Muscle of back (tissue), 11 donors: ENCODE measurements around the gene FFAR4. TPM values are rescaled to one million over a fixed set of nuclear protein-coding genes. Genes with fewer than 3 reads are reported as not detected.
A peak's percentile ranks its signal among the peaks of the same experiment; 100 is the strongest.

Source experiments
- DNase-seq, 3 donors: peaks; one replicate each; pipeline versions ENCODE4 v3.0.0 to v3.0.0-alpha.2; 2013
- polyA plus RNA-seq, 10 donors: library from polyadenylated mRNA; unstranded; fragments of 120-200 nt; gene quantifications; one replicate each; pipeline ENCODE4 v1.2.1, GENCODE V29; 2013; ENCODE audit not compliant: insufficient read length in 10 of 10

Gene FFAR4
- polyA plus RNA-seq, 10 donors, result 0.08 to 0.10 TPM; not detected in 8

DNA sequence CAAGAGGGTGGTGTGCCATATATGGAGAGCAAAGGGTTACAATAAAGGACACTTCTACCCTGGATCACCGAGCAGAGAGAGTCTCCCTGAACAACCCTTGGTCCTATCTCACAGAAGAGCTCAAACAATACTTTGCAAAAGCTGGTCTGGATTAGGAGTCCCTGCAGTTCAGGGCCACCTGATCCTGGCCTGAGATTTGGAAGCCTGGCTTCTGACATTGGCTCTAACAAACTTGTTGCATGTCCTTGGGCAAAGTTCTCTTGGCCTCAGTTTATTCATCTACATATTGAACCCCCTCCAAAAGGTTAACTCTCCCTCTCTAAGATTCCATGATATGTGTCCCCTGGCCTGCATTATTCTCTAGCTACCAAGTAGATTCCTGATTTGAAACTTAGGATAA lies 32.9 kb downstream of the FFAR4 start:
- no peak for DNase-seq

- DNase-seq, result no peak
These were observed 33.3 kb downstream of the FFAR4 start for GRCh38 chr10:93599778-93600177.

- DNase-seq, result peak; percentile 4 to 75 (median 50)
These were observed 34.1 kb downstream of the FFAR4 start for GRCh38 chr10:93600446-93601145.

DNA sequence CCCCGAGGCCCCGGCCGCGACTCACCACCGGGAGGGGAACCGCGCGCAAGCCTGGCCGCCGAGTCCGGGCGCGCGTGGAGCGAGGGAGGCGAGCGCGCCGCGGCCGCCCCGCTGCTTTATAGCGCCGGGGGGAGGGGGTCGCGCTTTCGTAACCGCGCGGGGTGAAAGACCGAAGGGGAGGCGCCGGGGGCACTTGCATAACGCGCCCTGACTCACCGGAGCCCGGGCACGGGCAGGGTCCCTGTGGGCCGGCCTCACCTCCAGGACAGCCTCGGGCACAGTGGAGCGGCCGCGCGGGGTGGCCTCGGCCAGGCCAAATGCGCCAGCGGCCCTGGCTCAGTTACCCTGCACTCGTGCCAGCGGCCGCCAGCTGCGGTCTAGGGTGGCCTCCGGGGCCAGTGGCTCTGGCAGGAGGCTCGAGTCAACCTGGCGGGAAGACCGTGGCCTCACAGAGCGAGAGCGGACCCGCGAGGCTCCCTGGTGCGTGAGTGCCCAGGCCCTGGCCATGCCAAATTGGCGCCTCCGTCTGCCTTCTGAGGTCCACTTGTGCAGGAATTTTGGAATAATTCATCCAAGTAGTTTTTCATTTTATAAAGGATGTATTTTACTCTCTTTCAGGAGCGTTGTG lies 34.8 kb downstream of the FFAR4 start, which contains the start of gene RBP4:
RBP4 (minus strand) TSS at position 90 of the 628 bp plus-strand sequence. CDS start 207 bp downstream, outside the sequence.
- peak; percentile 1 to 52 (median 17) for DNase-seq

- DNase-seq, result no peak
These were observed 35.3 kb downstream of the FFAR4 start for GRCh38 chr10:93601774-93602162.

DNA sequence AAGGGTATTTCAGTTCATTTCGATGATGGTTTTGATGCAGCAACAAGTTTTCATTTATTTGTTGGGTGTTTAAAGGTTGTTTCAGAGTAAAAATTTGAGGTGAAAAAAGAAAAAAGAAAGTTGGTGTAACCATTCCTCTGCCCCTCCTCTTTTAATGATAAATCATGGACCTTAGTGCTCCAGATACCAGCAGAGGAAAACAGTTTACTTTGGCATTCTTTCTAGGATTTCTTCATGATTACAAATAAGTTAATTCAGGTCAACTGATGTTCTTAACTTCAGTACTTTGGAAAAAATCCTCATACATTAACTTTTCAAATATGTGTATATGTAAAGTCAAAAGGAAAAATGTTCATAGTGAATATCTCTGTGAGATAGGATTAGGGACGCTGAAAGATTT lies 36.6 kb downstream of the FFAR4 start:
- DNase-seq, result no peak

- DNase-seq, result no peak
These were observed 37.7 kb downstream of the FFAR4 start for GRCh38 chr10:93604146-93604545.

DNA sequence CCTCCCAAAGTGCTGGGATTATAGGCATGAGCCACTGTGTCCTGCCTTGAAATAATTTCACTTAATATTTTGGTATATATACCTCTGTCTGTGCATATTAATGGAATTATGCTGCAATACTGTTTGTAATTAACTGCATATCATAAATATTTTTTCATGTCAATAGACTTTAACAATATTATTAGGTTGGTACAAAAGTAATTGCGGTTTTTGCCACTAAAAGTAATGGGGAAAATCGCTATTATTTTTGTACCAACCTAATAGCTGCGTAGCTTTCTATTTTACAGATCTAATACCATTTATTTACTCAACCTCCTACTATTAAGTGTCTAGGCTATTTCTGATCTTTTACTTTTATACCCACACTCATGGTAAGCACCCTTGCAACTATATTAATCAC lies 42.0 kb downstream of the FFAR4 start:
- no peak for DNase-seq

DNA sequence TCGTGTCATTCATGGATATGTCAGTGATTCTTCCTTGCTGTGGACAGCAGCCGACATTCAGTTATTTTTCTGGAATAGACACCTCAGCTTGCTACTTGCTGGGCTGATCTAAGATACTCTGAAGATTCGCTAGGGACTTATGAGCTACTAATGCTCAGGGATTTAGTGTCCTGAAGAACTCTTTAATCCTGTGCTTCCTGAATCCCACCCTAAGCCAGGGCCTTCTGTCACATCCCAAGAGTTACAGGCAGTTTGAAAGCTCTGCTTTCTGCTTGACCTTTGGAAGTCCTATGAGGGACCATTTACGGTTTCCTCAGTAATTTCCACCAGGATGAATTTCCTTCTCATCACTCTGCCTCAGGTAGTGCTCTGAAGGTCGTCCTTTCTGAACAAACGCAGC lies 45.8 kb downstream of the FFAR4 start, which contains the start of gene PDE6C:
PDE6C (plus strand) TSS at position 227 of the 400 bp plus-strand sequence. CDS start 189 bp downstream, outside the sequence.
- DNase-seq, result no peak

- no peak for DNase-seq
These were observed 46.7 kb downstream of the FFAR4 start for GRCh38 chr10:93613126-93613525.

- DNase-seq, result no peak
These were observed 47.8 kb downstream of the FFAR4 start for GRCh38 chr10:93614101-93614825.

- no peak for DNase-seq
These were observed 49.2 kb downstream of the FFAR4 start for GRCh38 chr10:93615576-93616235.

DNA sequence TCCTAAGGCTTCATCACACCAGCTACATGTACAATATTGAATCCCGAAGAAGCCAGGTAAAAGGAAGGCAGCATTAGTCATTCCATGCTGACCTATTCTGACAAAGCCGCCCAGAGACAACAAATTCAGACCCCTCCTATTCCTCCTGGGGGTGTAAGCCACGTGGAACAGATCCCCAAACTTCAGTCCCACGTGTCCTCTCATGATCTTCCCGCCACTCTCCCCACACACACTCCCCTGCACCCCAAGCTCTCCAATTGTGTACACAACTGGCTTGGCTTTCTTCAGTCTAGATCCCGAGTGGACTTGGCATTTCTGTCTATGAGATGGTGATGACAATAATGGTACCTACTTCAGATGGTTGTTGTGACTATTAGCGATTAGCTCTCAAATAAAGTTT lies 54.5 kb downstream of the FFAR4 start:
- no peak for DNase-seq

GRCh38 chr10:93622942-93623341 lies 56.5 kb downstream of the FFAR4 start:
- no peak for DNase-seq

GRCh38 chr10:93628858-93629257 lies 62.4 kb downstream of the FFAR4 start:
- DNase-seq, result no peak

DNA sequence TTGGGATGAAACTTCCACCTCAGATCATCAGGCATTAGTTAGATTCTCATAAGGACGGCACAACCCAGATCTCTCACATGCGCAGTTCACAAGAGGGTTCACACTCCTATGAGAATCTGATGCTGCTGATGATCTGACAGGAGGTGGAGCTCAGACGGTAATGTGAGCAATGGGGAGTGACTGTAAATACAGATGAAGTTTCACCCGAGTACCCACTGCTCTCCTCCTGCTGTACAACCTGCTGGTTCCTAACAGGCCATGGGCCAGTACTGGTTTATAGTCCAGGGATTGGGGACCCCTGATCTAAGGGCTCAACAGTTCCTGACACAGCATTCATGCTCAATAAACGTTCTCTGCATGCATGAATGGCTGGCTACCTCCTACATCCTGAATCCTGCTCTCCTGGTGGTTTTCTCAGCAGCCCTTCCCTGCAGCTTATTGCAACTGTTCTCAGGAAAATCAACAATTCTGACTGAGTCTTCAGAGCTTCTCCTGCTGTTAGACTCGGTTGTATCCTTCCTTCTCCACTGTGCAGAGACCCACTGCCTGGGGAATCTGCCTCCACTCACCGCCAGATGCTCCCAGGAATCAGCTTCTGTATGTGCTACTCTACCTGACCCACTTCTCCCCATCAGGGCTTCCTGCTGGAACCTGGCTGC lies 63.3 kb downstream of the FFAR4 start:
- DNase-seq, result no peak

GRCh38 chr10:93630625-93631557 lies 64.4 kb downstream of the FFAR4 start:
- DNase-seq, result peak in 1 of 3 donors; percentile 19
